Astrocyte (in vitro differentiated cells and primary cell): Measurements from ENCODE around the gene PNRC2. TPM values are rescaled to one million over a fixed set of nuclear protein-coding genes. Genes with fewer than 3 reads are reported as not detected.
"Not testable (repeated sequence)": the region's sequence is repeated elsewhere in the genome, so short reads cannot be mapped to it uniquely, and the experiment has no call there.

Source experiments
- DNase-seq: peaks from one replicate; pipeline ENCODE4 v3.0.0-alpha.2; 2010; ENCODE audit warnings: low read depth
- FAIRE-seq: peaks from 2 replicates; lab custom pipeline; 2011; peaks lifted over from hg19 to GRCh38; lab: Jason Lieb, UNC
- H2AFZ ChIP-seq: 2 replicates; pipeline ENCODE4 v1.6.0; 2012; ENCODE audit warnings: low read depth, low read length, inconsistent platforms
- H3K27ac ChIP-seq: 2 replicates; pipeline ENCODE4 v1.5.1; 2011; ENCODE audit warnings: low read depth, low read length, inconsistent platforms
- H3K27me3 ChIP-seq: 2 replicates; pipeline ENCODE4 v1.6.0; 2011; ENCODE audit warnings: low read length, inconsistent platforms; ENCODE audit not compliant: insufficient read depth
- H3K36me3 ChIP-seq: 2 replicates; pipeline ENCODE4 v1.5.1; 2011; ENCODE audit warnings: low read length, inconsistent platforms; ENCODE audit not compliant: insufficient read depth
- H3K4me1 ChIP-seq: 2 replicates; pipeline ENCODE4 v1.5.1; 2011; ENCODE audit warnings: low read length, inconsistent platforms; ENCODE audit not compliant: insufficient read depth
- H3K4me2 ChIP-seq: 2 replicates; pipeline ENCODE4 v1.6.0; 2012; ENCODE audit warnings: low read length, inconsistent platforms
- H3K4me3 ChIP-seq: 2 replicates; pipeline ENCODE4 v1.5.1; 2011; ENCODE audit warnings: low read depth, mild to moderate bottlenecking, low read length, inconsistent platforms; ENCODE audit not compliant: insufficient read depth
- H3K79me2 ChIP-seq: 2 replicates; pipeline ENCODE4 v1.6.0; 2012; ENCODE audit warnings: mild to moderate bottlenecking, low read length, inconsistent platforms; ENCODE audit not compliant: insufficient read depth
- H3K9ac ChIP-seq: 2 replicates; pipeline ENCODE4 v1.6.0; 2012; ENCODE audit warnings: mild to moderate bottlenecking, low read length, inconsistent platforms
- H3K9me3 ChIP-seq: 2 replicates; pipeline ENCODE4 v1.5.1; 2012; ENCODE audit warnings: low read depth, mild to moderate bottlenecking, low read length, inconsistent platforms; ENCODE audit not compliant: insufficient read depth
- H4K20me1 ChIP-seq: 2 replicates; pipeline ENCODE4 v1.6.0; 2012; ENCODE audit warnings: low read length, inconsistent platforms; ENCODE audit not compliant: insufficient read depth
- H3K27ac Mint-ChIP-seq: one replicate; pipeline ENCODE4 v1.8.0; 2021; ENCODE audit warnings: mild to moderate bottlenecking, mixed read lengths; ENCODE audit not compliant: unreplicated experiment
- H3K27me3 Mint-ChIP-seq: one replicate; pipeline ENCODE4 v1.8.0; 2021; ENCODE audit warnings: low read depth, mixed read lengths; ENCODE audit not compliant: unreplicated experiment
- H3K36me3 Mint-ChIP-seq: one replicate; pipeline ENCODE4 v1.8.0; 2021; ENCODE audit warnings: low read depth, mixed read lengths; ENCODE audit not compliant: unreplicated experiment
- H3K4me1 Mint-ChIP-seq: one replicate; pipeline ENCODE4 v1.8.0; 2021; ENCODE audit warnings: low read depth, mixed read lengths; ENCODE audit not compliant: unreplicated experiment
- H3K4me3 Mint-ChIP-seq: one replicate; pipeline ENCODE4 v1.8.0; 2021; ENCODE audit warnings: mild to moderate bottlenecking, moderate library complexity, mixed read lengths; ENCODE audit not compliant: unreplicated experiment
- H3K9me3 Mint-ChIP-seq: one replicate; pipeline ENCODE4 v1.8.0; 2021; ENCODE audit warnings: mild to moderate bottlenecking, mixed read lengths; ENCODE audit not compliant: unreplicated experiment
- CTCF ChIP-seq: IDR thresholded peaks from 2 replicates; pipeline ENCODE4 v1.5.1; 2011; ENCODE audit warnings: low read depth, mild to moderate bottlenecking, inconsistent platforms, low read length, moderate library complexity; ENCODE audit not compliant: insufficient read depth
- EZH2 ChIP-seq: IDR thresholded peaks from 2 replicates; pipeline ENCODE4 v1.6.1; 2012; ENCODE audit warnings: mild to moderate bottlenecking, low read length, inconsistent platforms; ENCODE audit not compliant: insufficient read depth
- total RNA-seq: library from RNA; stranded (reverse); gene quantifications from 2 replicates; pipeline ENCODE4 v1.2.1, GENCODE V29; 2021

PNRC2 gene
- total RNA-seq, 1 donor from 2014 or later = 83.8 TPM

- H3K27ac Mint-ChIP-seq = no peak overlapping the region
- H4K20me1 ChIP-seq = no peaks in the 10 kb centered on the region
- H3K4me3 ChIP-seq = no peak overlapping the region
- TF ChIP-seq EZH2 = no peak
- TF ChIP-seq CTCF = no peak
- no peaks in the 10 kb centered on the region for H3K79me2 ChIP-seq
- no peaks in the 10 kb centered on the region for H3K36me3 Mint-ChIP-seq
- H3K36me3 ChIP-seq = no peaks in the 10 kb centered on the region
- H3K27me3 Mint-ChIP-seq = peaks cover 8% of the 10 kb centered on the region
- peaks cover 11% of the 10 kb centered on the region for H3K4me1 Mint-ChIP-seq
- no peak overlapping the region for H2AFZ ChIP-seq
- DNase-seq (no peak), FAIRE-seq (no peak)
- no peak overlapping the region for H3K27ac ChIP-seq
- H3K4me1 ChIP-seq = peaks cover 16% of the 10 kb centered on the region
- peaks cover 4% of the 10 kb centered on the region for H3K9me3 Mint-ChIP-seq
- H3K4me2 ChIP-seq = no peak overlapping the region
- no peak overlapping the region for H3K4me3 Mint-ChIP-seq
- no peaks in the 10 kb centered on the region for H3K27me3 ChIP-seq
- no peak overlapping the region for H3K9ac ChIP-seq
- no peaks in the 10 kb centered on the region for H3K9me3 ChIP-seq
Measured at GRCh38 chr1:24005163-24005562, 45.5 kb downstream of the PNRC2 start.

- Mint-ChIP-seq H3K4me1 (peaks cover 11% of the 10 kb centered on the region), H3K4me3 (no peak overlapping the region), H3K36me3 (no peaks in the 10 kb centered on the region), H3K27ac (no peak overlapping the region), H3K27me3 (peaks cover 8% of the 10 kb centered on the region), H3K9me3 (peaks cover 4% of the 10 kb centered on the region)
- no peak for TF ChIP-seq CTCF
- no peak for TF ChIP-seq EZH2
- FAIRE-seq (no peak), DNase-seq (no peak)
- H2AFZ ChIP-seq = no peak overlapping the region
- no peaks in the 10 kb centered on the region for H3K9me3 ChIP-seq
- H3K4me3 ChIP-seq = no peak overlapping the region
- H3K79me2 ChIP-seq = no peaks in the 10 kb centered on the region
- no peak overlapping the region for H3K4me2 ChIP-seq
- H3K4me1 ChIP-seq = peaks cover 16% of the 10 kb centered on the region
- no peak overlapping the region for H3K9ac ChIP-seq
- H3K36me3 ChIP-seq = no peaks in the 10 kb centered on the region
- no peak overlapping the region for H3K27ac ChIP-seq
- H4K20me1 ChIP-seq = no peaks in the 10 kb centered on the region
- no peaks in the 10 kb centered on the region for H3K27me3 ChIP-seq
Measured at GRCh38 chr1:24007079-24007478, 47.5 kb downstream of the PNRC2 start.

GRCh38 chr1:24008574-24009184, 49.1 kb downstream of the PNRC2 start:
- DNase-seq = peak; percentile 23
- not testable (repeated sequence) for H3K27me3 ChIP-seq, H3K79me2 ChIP-seq, H3K4me3 ChIP-seq, FAIRE-seq, H3K4me1 Mint-ChIP-seq, H3K9ac ChIP-seq, H3K4me3 Mint-ChIP-seq, H2AFZ ChIP-seq, H3K27me3 Mint-ChIP-seq, H3K36me3 ChIP-seq, H4K20me1 ChIP-seq, H3K27ac ChIP-seq, H3K9me3 ChIP-seq, H3K9me3 Mint-ChIP-seq, H3K27ac Mint-ChIP-seq, H3K36me3 Mint-ChIP-seq
- Histone ChIP-seq H3K4me1 (peaks cover 14% of the 10 kb centered on the region), H3K4me2 (peak overlapping the region; percentile 57)
